Right lobe of liver (tissue), 6 donors: ENCODE measurements around the gene RNASE8. TPM values are rescaled to one million over a fixed set of nuclear protein-coding genes. Genes with fewer than 3 reads are reported as not detected.

Experiments
- ATAC-seq, 4 donors: fragments of 200-7000 bp; cut with Tn5 transposase; one replicate each; pipeline ENCODE4 v1.9.1; 2020; ENCODE audit warnings: mild to moderate bottlenecking in 4 of 4, moderate library complexity in 4 of 4
- DNase-seq, 3 donors: peaks; one replicate each; pipeline ENCODE4 v3.0.0-alpha.2; 2020
- H3K27ac ChIP-seq, 3 donors: fragments of 200-600 bp; one replicate each; pipeline ENCODE4 v1.8.0; 2022
- H3K27me3 ChIP-seq, 2 donors: fragments of 200-600 bp; one replicate each; pipeline ENCODE4 v1.8.0; 2022
- H3K36me3 ChIP-seq, 4 donors: fragments of 200-600 bp; sonication (generic) in 1 of 4; one replicate each; pipeline versions ENCODE4 v1.5.1 to v1.8.0; 2017 to 2022; ENCODE audit warnings: control low read depth in 1 of 4
- H3K4me1 ChIP-seq, 4 donors: fragments of 200-600 bp; sonication (generic) in 1 of 4; one replicate each; pipeline versions ENCODE4 v1.5.1 to v1.8.0; 2017 to 2022; ENCODE audit warnings: control low read depth in 1 of 4
- H3K4me3 ChIP-seq, 3 donors: fragments of 200-600 bp; one replicate each; pipeline ENCODE4 v1.8.0; 2022
- H3K9me3 ChIP-seq, 4 donors: fragments of 200-600 bp; sonication (generic) in 1 of 4; one replicate each; pipeline versions ENCODE4 v1.5.1 to v1.8.0; 2017 to 2022; ENCODE audit warnings: control low read depth in 1 of 4
- CTCF ChIP-seq, 4 donors: fragments of 200-600 bp in 3 of 4; fragments of 450-650 bp in 1 of 4; IDR thresholded peaks; one replicate each; pipeline versions ENCODE4 v1.5.1 to v1.8.0; 2016 to 2022; ENCODE audit warnings: antibody characterized with exemption in 4 of 4, mild to moderate bottlenecking in 2 of 4
- POLR2A ChIP-seq: fragments of 450-650 bp; IDR thresholded peaks from one replicate; pipeline ENCODE4 v1.6.1; 2017; ENCODE audit warnings: antibody characterized with exemption, mild to moderate bottlenecking
- WGBS: methylation state at CpG from one replicate; pipeline ENCODE4 v1.1.6; 2018; ENCODE audit warnings: low coverage, low lambda C conversion rate; ENCODE audit not compliant: insufficient coverage; ENCODE audit errors: missing lambda C conversion rate; 5-methylcytosine and 5-hydroxymethylcytosine counted together
- intact Hi-C, 2 donors: fragments of 100-400 bp; cut with DNase I; formaldehyde crosslinking; loops; one replicate each; pipeline versions ENCODE4 v1.11.2 to v1.14.1; 2022
- total RNA-seq, 6 experiments: library from RNA; depleted of rRNA in 2 of 6; stranded (reverse); fragments of >200 nt in 2 of 6; fragmentation: NEBNext Ultra II Directional in 3 of 6; extraction: Animal tissue kit (Norgen Biotek cat#: 25700) in 3 of 6; gene quantifications; one replicate each; pipeline versions ENCODE4 v1.1.0 to v1.2.4, GENCODE V29; 2016 to 2023
- donor health status: DM: no; HTN: yes; CAD: no.
- donor health status: DM: no; HTN: no; CAD: no.
- donor health status: DM: no; HTN: no; CAD: no.
- donor health status: DM: no; HTN: yes; CAD: no.
- donor health status: DM: no; HTN: yes; CAD: no.

RNASE8 gene
- total RNA-seq, 6 experiments from 2014 or later = not detected

GRCh38 chr14:21026274-21026987, 31.2 kb upstream of the RNASE8 start:
- Histone ChIP-seq H3K4me1 (peaks cover 0 to 8% (median 2%) of the 10 kb centered on the region in 4 donors), H3K27ac (peak overlapping the region in 2 of 3 donors; percentile 40 to 79), H3K9me3 (no peaks in the 10 kb centered on the region), H3K27me3 (no peaks in the 10 kb centered on the region), H3K4me3 (no peak overlapping the region), H3K36me3 (peaks cover 0 to 6% (median under 1%) of the 10 kb centered on the region in 4 donors)
- intact Hi-C loops = no loop called here
- no peak for TF ChIP-seq POLR2A
- TF ChIP-seq CTCF (IDR thresholded peaks at IDR 0.05) = no peak
- ATAC-seq = no peak
- no peak for DNase-seq
- WGBS = 65% methylated on average over 6 of the region's 7 CpGs

GRCh38 chr14:21026988-21027315, 30.7 kb upstream of the RNASE8 start:
- intact Hi-C loops = no loop called here
- TF ChIP-seq POLR2A (no peak), CTCF (IDR thresholded peaks at IDR 0.05) (no peak)
- no peaks in the 10 kb centered on the region for H3K27me3 ChIP-seq
- peaks cover 0 to under 1% (median 0%) of the 10 kb centered on the region in 4 donors for H3K36me3 ChIP-seq
- H3K9me3 ChIP-seq = no peaks in the 10 kb centered on the region
- DNase-seq (no peak), ATAC-seq (no peak)
- H3K27ac ChIP-seq = no peak overlapping the region
- no CpG with 5 or more reads among the region's 3 CpGs for WGBS
- H3K4me3 ChIP-seq = no peak overlapping the region
- peaks cover 0 to 8% (median 2%) of the 10 kb centered on the region in 4 donors for H3K4me1 ChIP-seq

- no peak for ATAC-seq
- Histone ChIP-seq H3K4me1 (no peaks in the 10 kb centered on the region), H3K27ac (no peak within 1 kb of the TSS), H3K9me3 (no peaks in the 10 kb centered on the region), H3K27me3 (no peaks in the 10 kb centered on the region), H3K4me3 (no peak within 1 kb of the TSS), H3K36me3 (no peaks in the 10 kb centered on the region)
- WGBS = 88% methylated on average over 1 of the region's 5 CpGs
- DNase-seq = no peak
- intact Hi-C loops = no loop called here
- TF ChIP-seq CTCF (IDR thresholded peaks at IDR 0.05) (no peak), POLR2A (no peak)
Observed at GRCh38 chr14:21029917-21030316, 27.7 kb upstream of the RNASE8 start, which contains the start of gene TPPP2. Gene TPPP2, plus strand, starts transcription at chr14:21030217. Its CDS starts 365 bp downstream, at chr14:21030582.

GRCh38 chr14:21030531-21030930, 27.1 kb upstream of the RNASE8 start:
- Histone ChIP-seq H3K9me3 (no peaks in the 10 kb centered on the region), H3K36me3 (no peaks in the 10 kb centered on the region), H3K27ac (no peak overlapping the region), H3K27me3 (no peaks in the 10 kb centered on the region), H3K4me1 (no peaks in the 10 kb centered on the region), H3K4me3 (no peak overlapping the region)
- intact Hi-C loops = no loop called here
- no peak for TF ChIP-seq CTCF (IDR thresholded peaks at IDR 0.05)
- TF ChIP-seq POLR2A = no peak
- DNase-seq (no peak), ATAC-seq (no peak)
- 83% methylated on average over 9 of the region's 12 CpGs for WGBS
